A549 (cell line): ENCODE results near the gene IDH2. TPM values are rescaled to one million over a fixed set of nuclear protein-coding genes. Genes with fewer than 3 reads are reported as not detected.

ENCODE experiments used
- ATAC-seq, 2 experiments: fragments of 200-7000 bp in 1 of 2; fragments of >200 bp in 1 of 2; cut with Nextera tagmentation in 1 of 2; cut with Tn5 transposase in 1 of 2; 3 replicates each; pipeline versions ENCODE4 v1.8.0 to v1.9.1; 2018 to 2020; ENCODE audit warnings: mild to moderate bottlenecking in 1 of 2, moderate library complexity in 1 of 2
- CTCF ChIA-PET: fragments of 300-600 bp; sonication (Branson Sonifier 250); formaldehyde crosslinking; extraction: SDS; loops from one replicate; lab custom pipeline; 2021; ENCODE audit warnings: antibody characterized with exemption, inconsistent platforms; lab: Yijun Ruan, JAX
- POLR2A ChIA-PET: fragments of 350-600 bp; formaldehyde crosslinking; extraction: SDS; loops from one replicate; lab custom pipeline; 2021; ENCODE audit warnings: antibody characterized with exemption, inconsistent platforms; lab: Yijun Ruan, JAX
- DNase-seq, 2 experiments: peaks; one replicate each; pipeline versions ENCODE4 v3.0.0 to v3.0.0-alpha.2; 2011 to 2016; ENCODE audit warnings: low read depth in 1 of 2, low spot score in 1 of 2
- FAIRE-seq: peaks from 2 replicates; lab custom pipeline; 2011; peaks lifted over from hg19 to GRCh38; lab: Jason Lieb, UNC
- H3K27ac ChIP-seq, 2 experiments: fragments of >200 bp; sonication (Bioruptor Twin); formaldehyde crosslinking; 3 replicates each; pipeline ENCODE4 v1.5.1; 2016 to 2017
- H3K4me1 ChIP-seq: fragments of >200 bp; sonication (Bioruptor Twin); formaldehyde crosslinking; 3 replicates; pipeline ENCODE4 v1.6.1; 2016
- H3K4me2 ChIP-seq: fragments of >200 bp; sonication (Bioruptor Twin); formaldehyde crosslinking; 3 replicates; pipeline ENCODE4 v1.6.1; 2016
- H3K4me3 ChIP-seq: fragments of >200 bp; sonication (Bioruptor Twin); formaldehyde crosslinking; 3 replicates; pipeline ENCODE4 v1.5.1; 2016
- H3K9me3 ChIP-seq: fragments of >200 bp; sonication (Bioruptor Twin); formaldehyde crosslinking; 3 replicates; pipeline ENCODE4 v1.6.1; 2016
- CHD4 ChIP-seq: fragments of 200-600 bp; sonication (generic); IDR thresholded peaks from 2 replicates; pipeline ENCODE4 v1.6.1; 2016; ENCODE audit warnings: antibody characterized with exemption, mild to moderate bottlenecking, borderline replicate concordance
- EP300 ChIP-seq, 2 experiments: fragments of >200 bp; sonication (Bioruptor Twin); formaldehyde crosslinking; IDR thresholded peaks; 2 replicates in 1 of 2; 3 replicates in 1 of 2; pipeline ENCODE4 v1.6.1; 2016 to 2017
- FOSB ChIP-seq: fragments of 250-450 bp; sonication (Bioruptor Pico); IDR thresholded peaks from 2 replicates; pipeline ENCODE4 v1.5.0; 2020; ENCODE audit warnings: mild to moderate bottlenecking, moderate library complexity
- FOXS1 ChIP-seq: fragments of 250-450 bp; sonication (Bioruptor Pico); IDR thresholded peaks from 2 replicates; pipeline ENCODE4 v1.5.0; 2020; ENCODE audit warnings: mild to moderate bottlenecking, moderate library complexity
- GATA3 ChIP-seq: IDR thresholded peaks from 2 replicates; pipeline ENCODE4 v1.6.1; 2012; ENCODE audit warnings: borderline replicate concordance
- HMGXB4 ChIP-seq: fragments of 250-450 bp; sonication (Bioruptor Pico); IDR thresholded peaks from 2 replicates; pipeline ENCODE4 v1.5.0; 2021; ENCODE audit warnings: mild to moderate bottlenecking, moderate library complexity, borderline replicate concordance
- HOXB5 ChIP-seq: fragments of 250-450 bp; sonication (Bioruptor Pico); IDR thresholded peaks from 2 replicates; pipeline ENCODE4 v1.5.0; 2020; ENCODE audit warnings: mild to moderate bottlenecking, moderate library complexity
- JUN ChIP-seq, 2 experiments: fragments of >200 bp; sonication (Bioruptor Twin); formaldehyde crosslinking; IDR thresholded peaks; 2 replicates in 1 of 2; 3 replicates in 1 of 2; pipeline ENCODE4 v1.6.1; 2016 to 2017
- KDM5A ChIP-seq: fragments of 200-600 bp; sonication (generic); IDR thresholded peaks from 2 replicates; pipeline ENCODE4 v1.6.1; 2016; ENCODE audit warnings: antibody characterized with exemption, mild to moderate bottlenecking
- MAFK ChIP-seq: fragments of 450-650 bp; IDR thresholded peaks from 2 replicates; pipeline ENCODE4 v1.6.1; 2014; ENCODE audit not compliant: partially characterized antibody
- MAZ ChIP-seq: fragments of 150-350 bp; IDR thresholded peaks from 2 replicates; pipeline ENCODE4 v1.6.1; 2014; ENCODE audit warnings: antibody characterized with exemption, low read depth, low read length, borderline replicate concordance
- MYC ChIP-seq: IDR thresholded peaks from 2 replicates; pipeline ENCODE4 v1.6.1; 2012; ENCODE audit warnings: mild to moderate bottlenecking, inconsistent platforms, low read length, improper control_type of control experiment, borderline replicate concordance
- NFE2L2 ChIP-seq: fragments of 150-350 bp; conservative IDR thresholded peaks from 2 replicates; pipeline ENCODE4 v1.6.1; 2014; ENCODE audit warnings: low read length
- POLR2AphosphoS2 ChIP-seq: conservative IDR thresholded peaks from 2 replicates; pipeline ENCODE4 v1.6.1; 2012; ENCODE audit warnings: low read length, improper control_type of control experiment, inconsistent platforms
- RARB ChIP-seq: fragments of 250-450 bp; sonication (Bioruptor Pico); IDR thresholded peaks from 2 replicates; pipeline ENCODE4 v1.8.0; 2021; ENCODE audit warnings: mild to moderate bottlenecking, moderate library complexity
- RNF2 ChIP-seq: fragments of 200-600 bp; sonication (generic); IDR thresholded peaks from 2 replicates; pipeline ENCODE4 v1.6.1; 2016; ENCODE audit warnings: low read depth, mild to moderate bottlenecking, antibody characterized with exemption, moderate library complexity, borderline replicate concordance
- SMC3 ChIP-seq: fragments of >200 bp; sonication (Bioruptor Twin); formaldehyde crosslinking; IDR thresholded peaks from 3 replicates; pipeline ENCODE4 v1.6.1; 2018; ENCODE audit warnings: inconsistent platforms
- TFCP2L1 ChIP-seq: fragments of 250-450 bp; sonication (Bioruptor Pico); IDR thresholded peaks from 2 replicates; pipeline ENCODE4 v1.5.0; 2021; ENCODE audit warnings: mild to moderate bottlenecking
- TP53 ChIP-seq: fragments of 250-450 bp; sonication (Bioruptor Pico); IDR thresholded peaks from 2 replicates; pipeline ENCODE4 v1.5.0; 2021; ENCODE audit warnings: mild to moderate bottlenecking, moderate library complexity
- ZNF302 ChIP-seq: fragments of 250-450 bp; sonication (Bioruptor Pico); IDR thresholded peaks from 2 replicates; pipeline ENCODE4 v1.9.0; 2021; ENCODE audit warnings: inconsistent platforms, mild to moderate bottlenecking, moderate library complexity
- WGBS: methylation state at CpG from one replicate; pipeline ENCODE4 v1.1.6; 2017; ENCODE audit errors: missing lambda C conversion rate; 5-methylcytosine and 5-hydroxymethylcytosine counted together
- polyA plus RNA-seq, 4 experiments: library from polyadenylated mRNA; depleted of rRNA in 3 of 4; stranded (reverse); fragments of >200 nt; fragmentation: RNase III in 1 of 4; extraction: RNeasy Plus Mini Kit Qiagen cat#74134 plus additional on column Dnase treatment in 1 of 4; gene quantifications; 2 replicates in 3 of 4; 3 replicates in 1 of 4; pipeline ENCODE4 v1.2.3, GENCODE V29; 2011 to 2017

Gene IDH2
- polyA plus RNA-seq, 2 of the 4 experiments (the other 2 are of a cell fraction) = 31.8 to 32.8 TPM

- DNase-seq = no peak
- WGBS = 86% methylated on average over 14 of the region's 14 CpGs
- no peaks in the 10 kb centered on the region for H3K9me3 ChIP-seq
- ChIA-PET CTCF (interaction anchor here (0.9 kb wide), 1 partner anchor 19 kb away, joined by 3 read pairs; no protein-coding TSS in a partner anchor), POLR2A (no interaction called here)
- H3K4me1 ChIP-seq = peaks cover 32% of the 10 kb centered on the region
- FAIRE-seq = no peak
- ATAC-seq = no peak
- peak overlapping the region in 1 of 2 experiments; percentile 36; a peak in 3 of 6 replicates for H3K27ac ChIP-seq
- no peak overlapping the region for H3K4me2 ChIP-seq
- peak; percentile 95 for TF ChIP-seq MAFK
- no peak for TF ChIP-seq ZNF302 (CRISPR knock-in tag)
- TF ChIP-seq NFE2L2 = peak; percentile 90
- H3K4me3 ChIP-seq = no peak overlapping the region
These were observed 64.2 kb downstream of the IDH2 start for GRCh38 chr15:90037961-90038631.

- no peak overlapping the region for H3K4me2 ChIP-seq
- FAIRE-seq (no peak), DNase-seq (no peak), ATAC-seq (no peak)
- H3K27ac ChIP-seq = peak overlapping the region in 1 of 2 experiments; percentile 36; a peak in 2 of 6 replicates
- H3K4me1 ChIP-seq = peaks cover 32% of the 10 kb centered on the region
- H3K4me3 ChIP-seq = no peak overlapping the region
- H3K9me3 ChIP-seq = no peaks in the 10 kb centered on the region
- 94% methylated on average over 5 of the region's 5 CpGs for WGBS
- ChIA-PET POLR2A (no interaction called here), CTCF (interaction anchor here (0.9 to 1.1 kb wide), 2 partner anchors 11 to 19 kb away, joined by 3 read pairs; no protein-coding TSS in a partner anchor)
- TF ChIP-seq POLR2AphosphoS2 = no peak
These were observed 64.8 kb downstream of the IDH2 start for GRCh38 chr15:90037511-90037860.

DNA sequence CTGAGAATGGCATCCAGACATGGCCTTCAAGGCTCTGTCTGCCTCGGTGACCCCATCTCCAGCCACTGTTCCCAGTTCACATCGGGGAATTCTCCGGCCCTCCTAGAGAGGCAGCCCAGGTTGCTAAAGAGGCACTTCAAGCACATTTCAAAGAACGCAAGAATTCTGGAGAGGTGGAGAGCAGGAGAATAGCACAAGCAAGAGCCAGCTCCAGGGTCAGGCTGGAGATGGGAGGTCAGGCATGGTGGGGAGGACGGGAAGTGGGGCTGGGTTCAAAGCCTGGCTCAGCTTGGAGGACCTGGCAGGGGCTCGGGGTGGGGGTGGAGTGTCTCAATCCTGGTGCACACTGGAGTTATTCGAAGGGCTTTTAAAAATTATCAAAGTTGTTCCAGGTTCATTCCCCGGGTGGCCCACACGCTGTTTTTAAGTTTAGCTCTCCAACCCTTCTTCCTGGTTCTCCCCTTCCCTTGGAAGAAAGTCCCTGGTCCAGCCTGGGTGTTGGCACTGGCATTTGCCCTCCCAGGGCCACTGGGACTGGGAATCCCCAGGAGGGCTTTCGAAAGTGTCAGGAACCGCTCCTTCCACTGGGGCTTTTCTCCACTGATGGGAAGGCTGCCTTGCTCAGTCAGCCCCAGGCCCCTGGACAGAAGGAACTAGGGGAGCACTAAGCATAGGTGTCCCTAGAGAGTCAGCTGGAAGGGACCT is 65.3 kb downstream of the IDH2 start:
- 89% methylated on average over 11 of the region's 11 CpGs for WGBS
- no peak for DNase-seq
- no peak for ATAC-seq
- no peak overlapping the region for H3K4me2 ChIP-seq
- ChIA-PET CTCF (interaction anchor here (0.9 to 1.1 kb wide), 2 partner anchors 11 to 20 kb away, joined by 3 read pairs; no protein-coding TSS in a partner anchor), POLR2A (no interaction called here)
- TF ChIP-seq JUN (IDR thresholded peaks at IDR 0.05) (no peak), GATA3 (no peak), SMC3 (no peak), KDM5A (no peak), EP300 (IDR thresholded peaks at IDR 0.05) (no peak), TP53 (CRISPR knock-in tag) (no peak), TFCP2L1 (CRISPR knock-in tag) (no peak), HOXB5 (CRISPR knock-in tag) (no peak), FOSB (CRISPR knock-in tag) (no peak), RNF2 (no peak), FOXS1 (no peak), POLR2AphosphoS2 (no peak), RARB (CRISPR knock-in tag) (no peak), MYC (no peak), CHD4 (no peak), MAZ (no peak), HMGXB4 (no peak)
- peak overlapping the region in 1 of 2 experiments; percentile 25; a peak in 1 of 6 replicates for H3K27ac ChIP-seq
- no peak overlapping the region for H3K4me3 ChIP-seq
- H3K4me1 ChIP-seq = peaks cover 32% of the 10 kb centered on the region
- no peak for FAIRE-seq
- no peaks in the 10 kb centered on the region for H3K9me3 ChIP-seq
